BE2C (cell line): ENCODE data around the gene SBF1.

ENCODE experiments used
- DNase-seq: peaks from one replicate; pipeline ENCODE4 v3.0.0-alpha.2; 2020
- H3K27me3 ChIP-seq: fragments of 250-450 bp; sonication (Bioruptor Pico); 2 replicates; pipeline ENCODE4 v1.5.1; 2020; ENCODE audit warnings: mild to moderate bottlenecking
- H3K36me3 ChIP-seq: fragments of 250-450 bp; sonication (Bioruptor Pico); 2 replicates; pipeline ENCODE4 v1.5.1; 2020; ENCODE audit warnings: mild to moderate bottlenecking
- H3K4me1 ChIP-seq: fragments of 250-450 bp; sonication (Bioruptor Pico); 2 replicates; pipeline ENCODE4 v1.5.1; 2020
- H3K4me3 ChIP-seq: 2 replicates; pipeline ENCODE4 v1.5.1; 2011; ENCODE audit warnings: low read depth, low read length
- H3K9me3 ChIP-seq: fragments of 250-450 bp; sonication (Bioruptor Pico); 2 replicates; pipeline ENCODE4 v1.5.1; 2020
- CTCF ChIP-seq: IDR thresholded peaks from 2 replicates; pipeline ENCODE4 v1.5.1; 2012; ENCODE audit warnings: mild to moderate bottlenecking, low read depth, low read length

SBF1 gene

GRCh38 chr22:50516891-50517290 is 42.1 kb upstream of the SBF1 start:
- peaks cover 57% of the 10 kb centered on the region for H3K36me3 ChIP-seq
- no peak for TF ChIP-seq CTCF

GRCh38 chr22:50516068-50516467 is 41.2 kb upstream of the SBF1 start:
- H3K9me3 ChIP-seq, result no peaks in the 10 kb centered on the region
- no peaks in the 10 kb centered on the region for H3K27me3 ChIP-seq
- TF ChIP-seq CTCF, result no peak
- H3K4me3 ChIP-seq, result no peak overlapping the region
- peaks cover 54% of the 10 kb centered on the region for H3K36me3 ChIP-seq
- DNase-seq, result no peak
- no peaks in the 10 kb centered on the region for H3K4me1 ChIP-seq

More at GRCh38 chr22:50516891-50517290, 42.1 kb upstream of the SBF1 start:
- Histone ChIP-seq H3K4me1 (no peaks in the 10 kb centered on the region), H3K4me3 (no peak overlapping the region), H3K9me3 (no peaks in the 10 kb centered on the region), H3K27me3 (no peaks in the 10 kb centered on the region)
- no peak for DNase-seq

- Histone ChIP-seq H3K4me1 (no peaks in the 10 kb centered on the region), H3K36me3 (peaks cover 34% of the 10 kb centered on the region), H3K4me3 (no peak overlapping the region), H3K27me3 (no peaks in the 10 kb centered on the region), H3K9me3 (no peaks in the 10 kb centered on the region)
- no peak for TF ChIP-seq CTCF
- DNase-seq, result no peak
Observed at GRCh38 chr22:50513175-50513574, 38.3 kb upstream of the SBF1 start.

- DNase-seq, result no peak
Observed at GRCh38 chr22:50508897-50509296, 34.1 kb upstream of the SBF1 start.

GRCh38 chr22:50507991-50508884 is 33.4 kb upstream of the SBF1 start, which contains the start of gene NCAPH2:
Gene NCAPH2 (plus strand): TSS chr22:50508224. CDS start chr22:50508338, 114 bp downstream.
- no peak for TF ChIP-seq CTCF
- Histone ChIP-seq H3K36me3 (peaks cover 37% of the 10 kb centered on the region), H3K4me1 (no peaks in the 10 kb centered on the region), H3K27me3 (no peaks in the 10 kb centered on the region), H3K9me3 (no peaks in the 10 kb centered on the region), H3K4me3 (peak within 1 kb of the TSS; percentile 94)
- peak; percentile 98 for DNase-seq

More at GRCh38 chr22:50508897-50509296, 34.1 kb upstream of the SBF1 start:
- H3K4me3 ChIP-seq, result peak overlapping the region; percentile 94
- H3K36me3 ChIP-seq, result peaks cover 36% of the 10 kb centered on the region
- no peaks in the 10 kb centered on the region for H3K4me1 ChIP-seq
- no peaks in the 10 kb centered on the region for H3K9me3 ChIP-seq
- no peak for TF ChIP-seq CTCF
- no peaks in the 10 kb centered on the region for H3K27me3 ChIP-seq

- TF ChIP-seq CTCF, result no peak
- Histone ChIP-seq H3K4me1 (no peaks in the 10 kb centered on the region), H3K9me3 (no peaks in the 10 kb centered on the region), H3K36me3 (peaks cover 36% of the 10 kb centered on the region), H3K4me3 (peak within 1 kb of the TSS; percentile 94), H3K27me3 (no peaks in the 10 kb centered on the region)
- DNase-seq, result peak; percentile 95
Observed at GRCh38 chr22:50507421-50507990, 32.7 kb upstream of the SBF1 start, which contains the start of gene LMF2. Gene LMF2 (minus strand): TSS chr22:50507702. CDS start chr22:50507675, 27 bp downstream.
